Uterus (tissue), 2 donors: Measurements from ENCODE around the gene GRID2.

ENCODE experiments used
- CTCF ChIP-seq, 4 experiments: fragments of 200-600 bp in 2 of 4; fragments of 450-650 bp in 2 of 4; sonication (generic) in 2 of 4; IDR thresholded peaks; one replicate each; pipeline ENCODE4 v1.5.1; 2016 to 2019; ENCODE audit warnings: antibody characterized with exemption in 4 of 4, mild to moderate bottlenecking in 2 of 4, moderate library complexity in 1 of 4
- POLR2A ChIP-seq, 2 donors: fragments of 450-650 bp; IDR thresholded peaks; one replicate each; pipeline ENCODE4 v1.6.1; 2016; ENCODE audit warnings: antibody characterized with exemption in 2 of 2, mild to moderate bottlenecking in 1 of 2, moderate library complexity in 1 of 2

DNA sequence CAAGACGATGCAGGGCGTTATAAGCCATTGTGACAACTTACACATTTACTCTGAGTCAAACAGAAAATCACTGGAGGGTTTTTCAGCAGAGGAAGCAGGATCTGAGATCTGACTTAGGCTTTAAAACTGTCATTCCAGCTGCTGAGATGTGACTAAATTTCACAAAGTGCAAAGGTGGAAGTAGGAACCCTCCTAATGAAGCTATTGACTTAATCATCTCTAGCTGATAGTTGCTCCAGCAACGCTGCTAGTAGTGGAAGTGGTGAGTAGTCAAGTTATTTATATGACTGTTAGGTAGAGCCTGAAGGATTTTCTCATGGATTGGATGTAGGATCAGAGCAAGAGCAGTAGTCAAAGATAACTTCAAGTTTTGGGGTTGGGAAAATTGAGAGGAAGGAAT, 218.6 kb downstream of the GRID2 start:
- TF ChIP-seq CTCF (IDR thresholded peaks at IDR 0.05) = no peak
- TF ChIP-seq POLR2A (IDR thresholded peaks at IDR 0.05) = no peak
